Urothelium cell line (cell line): ENCODE measurements around the gene SORBS2.

ENCODE experiments used
- DNase-seq: peaks from one replicate; pipeline ENCODE4 v3.0.0; 2011; ENCODE audit warnings: low spot score, mixed read lengths
- FAIRE-seq: peaks from 2 replicates; lab custom pipeline; 2011; peaks lifted over from hg19 to GRCh38; lab: Jason Lieb, UNC

Gene SORBS2

GRCh38 chr4:185683222-185683621 is 128.8 kb downstream of the SORBS2 start:
- FAIRE-seq (no peak), DNase-seq (no peak)

DNA sequence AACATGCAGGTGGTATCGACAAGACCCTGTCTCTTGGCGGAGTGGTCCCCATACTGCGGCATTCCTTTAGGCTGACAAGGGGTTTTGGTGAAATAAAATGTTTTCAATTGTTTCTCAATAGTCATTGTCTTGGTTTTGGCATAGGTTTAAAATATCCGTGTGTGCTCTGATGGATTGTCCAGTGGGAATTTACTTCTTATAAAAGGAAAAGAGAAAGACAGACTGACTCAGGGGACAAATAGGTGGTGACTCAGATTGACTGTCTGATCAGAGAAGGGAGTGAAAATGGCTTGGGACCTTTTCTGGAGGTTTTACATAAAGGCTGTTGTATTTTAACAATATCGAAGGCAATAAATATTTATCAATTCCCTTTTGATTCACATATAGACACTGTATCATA is 129.8 kb downstream of the SORBS2 start:
- DNase-seq, result peak; percentile 60
- no peak for FAIRE-seq

DNA sequence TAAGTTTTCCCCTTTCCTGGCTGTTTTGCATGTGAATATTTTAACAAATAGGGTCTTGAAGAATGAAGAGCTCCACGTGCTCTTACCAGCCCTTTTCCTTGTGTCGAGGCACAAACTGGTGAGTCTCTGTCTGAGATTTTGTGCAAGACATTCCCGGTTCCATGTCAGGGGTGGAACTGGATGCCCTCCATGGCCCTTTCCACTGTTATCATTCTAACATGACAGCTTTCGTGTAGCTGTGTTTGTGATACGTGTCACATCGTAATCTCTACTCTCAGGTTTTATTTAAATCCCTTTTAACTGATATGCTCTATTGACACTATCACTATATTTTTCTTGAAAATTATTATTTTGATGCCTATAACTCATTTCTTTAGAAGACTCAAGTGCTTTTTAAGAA is 130.4 kb downstream of the SORBS2 start:
- FAIRE-seq, result no peak
- DNase-seq, result no peak

DNA sequence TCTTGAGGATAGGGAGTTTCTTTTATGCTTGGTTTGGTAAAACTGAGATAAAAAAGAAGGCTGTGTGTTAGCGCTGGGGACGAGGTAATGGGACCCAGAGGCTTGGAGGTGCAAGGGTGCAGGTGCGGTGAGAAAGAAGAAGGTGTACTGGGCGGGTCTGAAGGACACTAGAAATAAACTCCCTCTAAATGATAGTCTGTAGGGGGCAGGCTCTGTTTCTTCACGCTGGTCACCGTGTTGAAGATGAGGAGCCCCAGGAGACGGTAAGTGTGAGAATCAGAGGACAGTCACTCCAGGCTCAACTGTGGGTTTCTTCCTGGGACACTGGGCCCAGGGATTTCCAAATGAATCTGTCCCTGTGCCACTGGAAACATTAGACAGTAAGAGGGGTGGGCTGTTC is 131.4 kb downstream of the SORBS2 start:
- FAIRE-seq, result no peak
- DNase-seq, result no peak

DNA sequence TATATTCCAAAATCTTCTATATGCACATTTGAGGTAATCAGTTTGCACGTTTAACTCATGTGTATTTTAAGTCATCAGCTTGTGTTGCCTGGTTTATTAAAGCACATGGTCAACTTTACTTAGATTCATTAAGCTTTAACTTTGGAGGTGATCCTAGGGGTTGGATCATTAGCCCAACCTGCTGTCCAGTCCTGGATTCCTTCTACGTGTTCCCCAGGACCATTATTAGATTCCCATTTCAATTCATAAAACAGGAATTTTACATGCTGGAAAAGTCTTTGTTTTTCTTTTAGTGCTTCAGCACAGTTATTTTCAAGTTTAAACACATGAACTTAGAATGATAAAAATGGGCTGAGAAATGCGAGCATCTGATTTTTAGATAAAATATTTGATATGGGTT is 132.5 kb downstream of the SORBS2 start:
- no peak for DNase-seq
- FAIRE-seq, result no peak

- FAIRE-seq (no peak), DNase-seq (no peak)
Observed at GRCh38 chr4:185677637-185678314, 134.2 kb downstream of the SORBS2 start.

DNA sequence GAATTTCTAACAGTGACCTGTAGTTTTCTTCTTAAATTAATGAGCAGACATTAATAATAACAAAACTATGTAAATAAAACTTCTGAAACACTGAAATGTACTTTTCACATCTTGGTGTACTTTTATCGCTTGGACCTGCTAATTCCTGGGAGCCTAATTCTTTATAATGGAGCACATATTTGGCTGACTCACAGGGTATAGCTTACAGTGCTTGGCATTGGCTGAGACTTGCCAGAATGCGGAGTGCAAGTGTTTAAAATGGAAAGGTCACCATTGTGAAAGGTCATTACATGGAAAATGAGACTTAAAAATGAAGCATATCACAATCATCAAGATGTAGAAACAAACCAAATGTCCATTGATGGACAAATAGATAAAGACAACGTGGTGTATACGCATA is 139.4 kb downstream of the SORBS2 start:
- DNase-seq (no peak), FAIRE-seq (no peak)

DNA sequence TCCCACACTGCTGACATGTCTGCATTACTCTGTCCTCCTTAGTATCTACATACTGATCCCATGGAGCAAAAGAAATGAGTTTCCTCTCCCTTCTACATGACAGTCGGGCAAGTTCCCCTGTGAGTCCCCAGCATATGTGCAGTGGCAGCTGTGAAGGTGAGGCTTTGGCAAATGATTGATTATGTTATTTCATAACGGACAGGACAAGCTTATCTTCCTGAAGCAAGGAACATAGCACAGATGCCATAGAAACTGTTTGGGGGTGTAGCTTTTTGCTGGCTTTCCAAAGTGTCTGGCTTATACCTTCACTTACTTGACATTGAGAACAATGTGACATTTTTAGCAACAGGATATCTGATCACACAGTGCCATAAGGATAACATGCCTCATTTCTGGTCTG is 139.8 kb downstream of the SORBS2 start:
- DNase-seq (no peak), FAIRE-seq (no peak)

DNA sequence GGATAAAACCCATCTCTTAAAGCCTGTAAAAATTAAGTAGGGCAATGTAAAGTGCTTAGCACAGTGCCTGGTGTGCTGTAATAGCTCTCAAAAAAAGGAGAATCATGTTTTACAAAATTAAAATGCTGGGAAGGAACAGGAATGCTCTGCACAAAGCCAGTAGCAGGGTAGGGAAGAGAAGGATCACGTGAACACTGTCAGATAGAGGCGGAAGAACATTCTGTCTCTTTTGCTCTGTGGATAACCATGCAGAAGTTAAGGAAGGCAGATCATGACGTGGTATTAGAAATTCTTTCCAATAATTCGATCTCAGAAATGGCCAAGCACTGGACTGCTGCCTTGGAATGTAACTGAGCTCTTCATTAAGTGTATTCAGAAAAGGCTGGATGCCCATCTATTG is 140.5 kb downstream of the SORBS2 start:
- DNase-seq (no peak), FAIRE-seq (no peak)

- DNase-seq (no peak), FAIRE-seq (no peak)
Observed at GRCh38 chr4:185671066-185671465, 140.9 kb downstream of the SORBS2 start.

GRCh38 chr4:185669288-185669687 is 142.7 kb downstream of the SORBS2 start:
- DNase-seq (no peak), FAIRE-seq (no peak)

DNA sequence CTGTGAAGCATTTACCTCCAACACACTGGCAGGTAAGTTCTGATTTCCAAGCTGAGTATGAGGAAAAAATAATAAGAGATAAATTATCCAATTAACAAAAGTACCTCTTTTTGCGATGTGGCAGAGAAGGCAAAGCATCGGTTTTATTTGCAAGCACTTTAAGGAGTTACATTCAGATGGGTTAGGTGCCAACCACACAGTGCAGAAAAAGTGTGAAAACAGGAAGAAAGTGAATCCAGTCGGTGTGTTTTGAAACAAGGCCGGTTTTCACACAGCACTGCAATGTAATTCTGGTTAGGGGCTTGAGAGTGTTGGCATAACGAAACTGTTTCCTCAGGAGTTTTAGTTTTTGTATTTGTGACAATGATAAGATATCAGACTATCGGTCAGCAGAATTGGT is 145.8 kb downstream of the SORBS2 start:
- DNase-seq (no peak), FAIRE-seq (no peak)

DNA sequence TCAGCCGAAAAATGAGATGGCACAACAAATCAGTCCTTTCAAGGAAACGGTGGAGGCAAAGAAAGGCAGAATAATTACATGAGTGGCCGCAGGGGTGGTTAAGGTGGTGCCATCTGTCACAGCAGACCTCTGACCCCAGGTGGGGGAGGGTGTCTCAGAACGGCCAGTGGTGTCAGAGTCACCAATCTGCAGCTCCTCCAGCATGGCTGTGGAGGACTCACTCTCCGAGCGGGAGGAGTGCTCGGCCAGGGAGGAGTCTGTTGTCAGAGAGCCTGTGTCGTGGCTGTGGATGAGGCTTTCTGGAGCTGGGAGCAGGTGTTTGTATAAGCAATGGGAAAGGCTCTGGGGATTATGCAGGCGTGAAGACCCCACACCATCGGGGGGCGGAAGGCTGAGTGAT is 146.3 kb downstream of the SORBS2 start:
- FAIRE-seq (no peak), DNase-seq (no peak)

GRCh38 chr4:185664481-185664880 is 147.5 kb downstream of the SORBS2 start:
- DNase-seq (no peak), FAIRE-seq (no peak)

DNA sequence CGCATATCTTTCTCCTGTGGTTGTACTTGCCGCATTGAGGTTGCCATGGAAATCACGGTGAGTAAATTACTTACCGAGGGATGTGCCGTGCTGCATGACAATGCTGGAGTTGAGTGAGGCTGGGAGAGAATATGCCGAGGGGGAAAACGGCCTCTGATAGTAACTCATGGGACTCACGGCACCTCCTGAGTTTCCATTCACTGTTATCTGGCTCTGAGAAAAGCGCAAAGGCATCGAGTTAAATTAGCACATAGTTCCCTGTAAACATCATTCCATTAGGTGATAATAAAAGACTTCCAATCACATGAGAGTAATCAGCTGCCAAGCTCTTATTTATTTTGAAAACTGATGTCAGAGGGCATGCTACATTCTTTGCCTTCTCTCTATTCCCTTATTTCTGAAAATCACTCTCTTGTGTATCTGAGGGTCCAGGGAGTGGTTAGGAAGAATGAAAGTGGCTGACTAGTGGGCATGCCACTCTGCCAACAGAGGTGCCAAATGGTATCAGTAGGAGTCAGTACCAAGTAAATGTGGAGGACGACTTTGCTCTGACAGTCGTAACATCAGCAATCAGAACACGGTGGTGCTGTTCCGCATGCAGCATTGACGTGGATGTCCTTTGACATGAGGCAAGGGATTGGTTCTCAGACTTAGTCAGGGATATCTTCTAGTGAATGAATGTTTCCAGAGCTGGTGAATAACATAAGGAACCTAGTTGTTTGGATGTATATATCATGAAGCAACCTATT is 149.8 kb downstream of the SORBS2 start:
- DNase-seq, result no peak
- no peak for FAIRE-seq

DNA sequence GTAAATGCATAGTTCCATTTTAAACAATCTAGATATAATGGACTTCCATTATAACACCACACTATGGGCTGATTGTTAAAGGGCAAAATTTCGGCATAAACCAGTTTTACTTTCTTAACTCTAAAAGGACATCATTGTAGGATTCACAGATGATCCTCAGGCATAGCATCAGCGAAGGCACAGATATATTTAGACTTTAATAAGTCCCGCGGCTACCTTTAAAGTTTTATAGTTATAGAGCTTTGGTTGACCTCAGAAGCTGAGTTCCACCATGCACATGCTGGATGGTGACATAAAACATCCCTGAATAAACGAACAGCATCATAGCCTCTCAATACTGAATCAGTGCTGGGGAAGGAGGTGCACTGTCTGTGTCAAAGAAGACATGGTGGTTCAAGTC is 151.7 kb downstream of the SORBS2 start:
- DNase-seq (no peak), FAIRE-seq (no peak)

DNA sequence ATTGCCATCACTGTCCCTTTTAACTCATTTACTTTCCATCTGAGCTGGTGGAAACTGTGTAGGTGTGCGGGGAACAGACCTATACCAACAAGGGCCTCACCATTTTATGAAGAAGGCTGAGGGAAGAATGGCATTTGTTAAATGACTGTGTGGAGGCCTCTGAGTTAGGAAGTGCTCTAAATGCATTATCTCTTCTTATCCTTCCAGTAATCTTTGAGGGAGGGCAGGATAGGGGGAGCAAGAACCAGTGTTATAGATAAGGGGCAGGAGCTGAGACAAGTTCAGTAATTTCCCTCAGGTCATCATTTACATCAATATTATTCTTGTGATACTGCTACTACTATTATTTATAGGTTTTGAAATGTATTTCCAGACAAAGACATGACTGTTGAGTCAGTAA is 154.3 kb downstream of the SORBS2 start:
- DNase-seq (no peak), FAIRE-seq (no peak)

DNA sequence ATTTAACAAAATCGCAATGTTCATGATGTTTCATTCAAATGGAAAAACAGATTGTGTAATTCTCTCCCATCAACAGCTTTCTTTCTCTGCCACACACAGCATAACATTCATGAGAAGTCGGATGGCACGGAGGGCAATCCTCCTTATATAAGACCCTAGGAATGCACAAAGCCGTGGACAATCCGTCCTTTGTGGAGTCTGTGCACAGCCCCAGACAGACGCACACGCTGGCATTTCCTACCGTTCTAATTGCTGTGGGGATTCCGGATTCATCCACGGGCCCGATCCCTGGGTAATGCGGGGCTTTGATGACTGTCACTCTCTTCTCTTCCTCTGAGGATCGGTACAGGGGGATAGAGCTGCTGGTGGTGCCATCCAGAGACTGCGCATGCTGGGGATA is 154.8 kb downstream of the SORBS2 start:
- DNase-seq (no peak), FAIRE-seq (no peak)

GRCh38 chr4:185656467-185656931 is 155.5 kb downstream of the SORBS2 start:
- no peak for FAIRE-seq

GRCh38 chr4:185654965-185655554 is 156.9 kb downstream of the SORBS2 start:
- no peak for FAIRE-seq
- DNase-seq, result no peak

More at GRCh38 chr4:185656467-185656931, 155.5 kb downstream of the SORBS2 start:
- DNase-seq, result no peak

DNA sequence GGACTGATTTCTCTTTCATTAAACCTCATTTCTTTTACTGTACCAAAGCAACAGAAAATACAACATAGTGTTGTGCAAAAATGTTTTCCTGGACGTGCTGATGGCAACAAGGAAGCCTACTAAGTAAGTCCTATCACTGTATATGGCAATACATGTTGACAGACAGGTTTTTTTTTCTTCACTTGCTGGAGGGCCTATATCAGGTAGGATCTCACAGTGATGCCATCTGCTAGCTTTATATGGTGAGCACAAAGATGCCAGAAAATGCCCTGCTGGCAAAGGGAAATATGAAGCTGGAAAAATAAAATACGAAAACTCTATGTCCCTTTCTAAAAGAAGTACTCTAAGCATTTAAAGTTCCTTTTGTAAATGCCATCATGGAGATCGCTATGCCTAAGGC is 157.7 kb downstream of the SORBS2 start:
- DNase-seq, result no peak
- FAIRE-seq, result no peak

GRCh38 chr4:185651851-185652250 is 160.1 kb downstream of the SORBS2 start:
- DNase-seq (no peak), FAIRE-seq (no peak)
